Tibial artery (tissue), 4 donors: ENCODE results near the gene TSSK2.

Experiments
- DNase-seq, 2 donors: peaks; one replicate each; pipeline ENCODE4 v3.0.0-alpha.2; 2019
- H3K27ac ChIP-seq, 2 donors: fragments of 200-600 bp; sonication (generic) in 1 of 2; 1 replicate in 1 of 2; 2 replicates in 1 of 2; pipeline ENCODE4 v1.5.1; 2018 to 2019; ENCODE audit warnings: mild to moderate bottlenecking in 1 of 2
- H3K27me3 ChIP-seq, 2 donors: fragments of 200-600 bp; sonication (generic) in 1 of 2; one replicate each; pipeline versions ENCODE4 v1.5.1 to v1.6.0; 2016 to 2019
- H3K36me3 ChIP-seq, 3 donors: fragments of 200-600 bp; sonication (generic) in 2 of 3; one replicate each; pipeline ENCODE4 v1.5.1; 2016 to 2019; ENCODE audit warnings: mild to moderate bottlenecking in 2 of 3
- H3K4me1 ChIP-seq, 4 donors: fragments of 200-600 bp; sonication (generic) in 2 of 4; 1 replicate in 3 of 4; 2 replicates in 1 of 4; pipeline ENCODE4 v1.5.1; 2016 to 2019
- H3K4me3 ChIP-seq, 2 donors: fragments of 200-600 bp; sonication (generic) in 1 of 2; 1 replicate in 1 of 2; 2 replicates in 1 of 2; pipeline ENCODE4 v1.5.1; 2018 to 2019; ENCODE audit warnings: mild to moderate bottlenecking in 2 of 2
- H3K9me3 ChIP-seq, 3 donors: fragments of 200-600 bp; sonication (generic) in 1 of 3; one replicate each; pipeline ENCODE4 v1.5.1; 2016 to 2019
- CTCF ChIP-seq, 2 experiments: fragments of 200-600 bp in 1 of 2; fragments of 450-650 bp in 1 of 2; IDR thresholded peaks; one replicate each; pipeline ENCODE4 v1.5.1; 2017 to 2019; ENCODE audit warnings: antibody characterized with exemption in 2 of 2, mild to moderate bottlenecking in 1 of 2, moderate library complexity in 1 of 2
- intact Hi-C: fragments of 100-400 bp; cut with DNase I; formaldehyde crosslinking; loops from one replicate; pipeline ENCODE4 v1.15.0; 2023; ENCODE audit warnings: low total_unique reads

Gene TSSK2

GRCh38 chr22:19098157-19098556, 33.0 kb upstream of the TSSK2 start:
- DNase-seq, result peak in 1 of 2 donors; percentile 29
- Histone ChIP-seq H3K27me3 (no peaks in the 10 kb centered on the region), H3K27ac (no peak overlapping the region), H3K9me3 (no peaks in the 10 kb centered on the region), H3K4me3 (no peak overlapping the region), H3K4me1 (peaks cover 0 to 5% (median 0%) of the 10 kb centered on the region in 4 donors), H3K36me3 (no peaks in the 10 kb centered on the region)
- no peak for TF ChIP-seq CTCF (IDR thresholded peaks at IDR 0.05)
- intact Hi-C loops, result no loop called here

- H3K27ac ChIP-seq, result no peak overlapping the region
- intact Hi-C loops, result no loop called here
Observed at GRCh38 chr22:19103880-19104821, 27.0 kb upstream of the TSSK2 start.

GRCh38 chr22:19105456-19105855, 25.7 kb upstream of the TSSK2 start:
- H3K4me3 ChIP-seq, result no peak overlapping the region
- intact Hi-C loops, result no loop called here
- peak in 1 of 2 donors; percentile 54 for DNase-seq
- no peak for TF ChIP-seq CTCF (IDR thresholded peaks at IDR 0.05)
- H3K4me1 ChIP-seq, result peaks cover 0 to 60% (median 34%) of the 10 kb centered on the region in 4 donors
- no peaks in the 10 kb centered on the region for H3K36me3 ChIP-seq
- no peak overlapping the region for H3K27ac ChIP-seq
- H3K9me3 ChIP-seq, result no peaks in the 10 kb centered on the region
- H3K27me3 ChIP-seq, result no peaks in the 10 kb centered on the region

More at GRCh38 chr22:19103880-19104821, 27.0 kb upstream of the TSSK2 start:
- DNase-seq, result peak in 1 of 2 donors; percentile 1
- no peak overlapping the region for H3K4me3 ChIP-seq
- no peak for TF ChIP-seq CTCF (IDR thresholded peaks at IDR 0.05)
- H3K4me1 ChIP-seq, result peaks cover 0 to 48% (median 24%) of the 10 kb centered on the region in 4 donors
- H3K36me3 ChIP-seq, result no peaks in the 10 kb centered on the region
- no peaks in the 10 kb centered on the region for H3K9me3 ChIP-seq
- no peaks in the 10 kb centered on the region for H3K27me3 ChIP-seq

GRCh38 chr22:19105867-19106802, 25.0 kb upstream of the TSSK2 start:
- peak in 1 of 2 donors; percentile 56 for DNase-seq
- H3K4me3 ChIP-seq, result no peak overlapping the region
- H3K27ac ChIP-seq, result no peak overlapping the region
- no peaks in the 10 kb centered on the region for H3K9me3 ChIP-seq
- no peaks in the 10 kb centered on the region for H3K36me3 ChIP-seq
- peaks cover 0 to 66% (median 37%) of the 10 kb centered on the region in 4 donors for H3K4me1 ChIP-seq
- no peaks in the 10 kb centered on the region for H3K27me3 ChIP-seq
- intact Hi-C loops, result no loop called here
- TF ChIP-seq CTCF (IDR thresholded peaks at IDR 0.05), result no peak

GRCh38 chr22:19106886-19107729, 24.0 kb upstream of the TSSK2 start:
- peak in 1 of 2 donors; percentile 31 for DNase-seq
- Histone ChIP-seq H3K36me3 (no peaks in the 10 kb centered on the region), H3K4me1 (peaks cover 0 to 68% (median 39%) of the 10 kb centered on the region in 4 donors), H3K27ac (no peak overlapping the region), H3K9me3 (no peaks in the 10 kb centered on the region), H3K4me3 (no peak overlapping the region), H3K27me3 (no peaks in the 10 kb centered on the region)
- TF ChIP-seq CTCF (IDR thresholded peaks at IDR 0.05), result no peak
- intact Hi-C loops, result no loop called here
